Ascending aorta (tissue), 2 donors: ENCODE measurements around the gene CFAP77. TPM values are rescaled to one million over a fixed set of nuclear protein-coding genes. Genes with fewer than 3 reads are reported as not detected.

Experiments
- DNase-seq, 2 donors: peaks; one replicate each; pipeline ENCODE4 v3.0.0-alpha.2; 2019; ENCODE audit warnings: low spot score in 2 of 2
- H3K27ac ChIP-seq, 2 donors: fragments of 200-600 bp; sonication (generic); one replicate each; pipeline ENCODE4 v1.5.1; 2016 to 2017; ENCODE audit warnings: mild to moderate bottlenecking in 1 of 2
- H3K27me3 ChIP-seq: fragments of 200-600 bp; sonication (generic); one replicate; pipeline ENCODE4 v1.5.1; 2017
- H3K36me3 ChIP-seq, 2 donors: fragments of 200-600 bp; sonication (generic); one replicate each; pipeline ENCODE4 v1.5.1; 2016
- H3K4me1 ChIP-seq, 2 donors: fragments of 200-600 bp; sonication (generic); one replicate each; pipeline ENCODE4 v1.5.1; 2016 to 2017; ENCODE audit warnings: mild to moderate bottlenecking in 1 of 2
- H3K4me3 ChIP-seq, 2 donors: fragments of 200-600 bp; sonication (generic); one replicate each; pipeline ENCODE4 v1.5.1; 2016 to 2017; ENCODE audit warnings: mild to moderate bottlenecking in 1 of 2
- H3K9me3 ChIP-seq, 2 donors: fragments of 200-600 bp; sonication (generic); one replicate each; pipeline ENCODE4 v1.5.1; 2016
- CTCF ChIP-seq, 3 experiments: fragments of 200-600 bp in 2 of 3; fragments of 450-650 bp in 1 of 3; sonication (generic) in 2 of 3; IDR thresholded peaks; one replicate each; pipeline ENCODE4 v1.5.1; 2016 to 2019; ENCODE audit warnings: antibody characterized with exemption in 3 of 3, mild to moderate bottlenecking in 1 of 3, moderate library complexity in 1 of 3
- intact Hi-C: fragments of 100-400 bp; cut with DNase I; formaldehyde crosslinking; loops from one replicate; pipeline ENCODE4 v1.15.1; 2023
- total RNA-seq: library from RNA; depleted of rRNA; stranded (reverse); fragments of >200 nt; gene quantifications from one replicate; pipeline ENCODE4 v1.1.0, GENCODE V29; 2016

The CFAP77 gene
- total RNA-seq, 1 donor from 2014 or later: not detected

- H3K27me3 ChIP-seq: peaks cover 11% of the 10 kb centered on the region
- no peaks in the 10 kb centered on the region for H3K36me3 ChIP-seq
- intact Hi-C loops: no loop called here
- no peak overlapping the region for H3K27ac ChIP-seq
- H3K4me1 ChIP-seq: no peaks in the 10 kb centered on the region
- TF ChIP-seq CTCF (IDR thresholded peaks at IDR 0.05): no peak
- H3K4me3 ChIP-seq: no peak overlapping the region
- H3K9me3 ChIP-seq: no peaks in the 10 kb centered on the region
- no peak for DNase-seq
Observed at GRCh38 chr9:132543251-132543650, 133.2 kb downstream of the CFAP77 start.

- TF ChIP-seq CTCF (IDR thresholded peaks at IDR 0.05): no peak
- peaks cover 11% of the 10 kb centered on the region for H3K27me3 ChIP-seq
- H3K27ac ChIP-seq: no peak overlapping the region
- intact Hi-C loops: no loop called here
- no peaks in the 10 kb centered on the region for H3K36me3 ChIP-seq
- no peaks in the 10 kb centered on the region for H3K9me3 ChIP-seq
- H3K4me3 ChIP-seq: no peak overlapping the region
- H3K4me1 ChIP-seq: no peaks in the 10 kb centered on the region
- no peak for DNase-seq
Observed at GRCh38 chr9:132543960-132544359, 133.9 kb downstream of the CFAP77 start.

- no peak for TF ChIP-seq CTCF (IDR thresholded peaks at IDR 0.05)
- H3K27me3 ChIP-seq: peaks cover 11% of the 10 kb centered on the region
- no peaks in the 10 kb centered on the region for H3K36me3 ChIP-seq
- no peak overlapping the region for H3K27ac ChIP-seq
- no peaks in the 10 kb centered on the region for H3K9me3 ChIP-seq
- no peaks in the 10 kb centered on the region for H3K4me1 ChIP-seq
- H3K4me3 ChIP-seq: no peak overlapping the region
- DNase-seq: no peak
- intact Hi-C loops: no loop called here
Observed at GRCh38 chr9:132545578-132545977, 135.6 kb downstream of the CFAP77 start.

- DNase-seq: no peak
- Histone ChIP-seq H3K4me3 (no peak overlapping the region), H3K4me1 (no peaks in the 10 kb centered on the region), H3K27me3 (peaks cover 11% of the 10 kb centered on the region), H3K9me3 (no peaks in the 10 kb centered on the region), H3K27ac (no peak overlapping the region), H3K36me3 (no peaks in the 10 kb centered on the region)
- intact Hi-C loops: no loop called here
- TF ChIP-seq CTCF (IDR thresholded peaks at IDR 0.05): no peak
Observed at GRCh38 chr9:132546148-132547051, 136.4 kb downstream of the CFAP77 start.

GRCh38 chr9:132547052-132547431, 137.0 kb downstream of the CFAP77 start:
- H3K9me3 ChIP-seq: no peaks in the 10 kb centered on the region
- DNase-seq: no peak
- H3K4me3 ChIP-seq: no peak overlapping the region
- intact Hi-C loops: no loop called here
- TF ChIP-seq CTCF (IDR thresholded peaks at IDR 0.05): no peak
- H3K36me3 ChIP-seq: no peaks in the 10 kb centered on the region
- peaks cover 11% of the 10 kb centered on the region for H3K27me3 ChIP-seq
- no peaks in the 10 kb centered on the region for H3K4me1 ChIP-seq
- no peak overlapping the region for H3K27ac ChIP-seq
